ENCODE results near the gene PTCSC3. TPM values are rescaled to one million over a fixed set of nuclear protein-coding genes. Genes with fewer than 3 reads are reported as not detected.

PTCSC3 gene
- total and polyA plus RNA-seq, 10 of the 15 experiments (the other 5 are each of a cell fraction or from before 2014, with no cell fraction given) = not detected

- Histone ChIP-seq H2AFZ (ENCODE audit: control insufficient read depth, low read depth, low read length) (no peak overlapping the region), H4K20me1 (ENCODE audit: control insufficient read depth, insufficient read depth) (no peaks in the 10 kb centered on the region), H3K9me3 (replicated peaks; ENCODE audit: control insufficient read depth, insufficient read depth, low read length) (no peaks in the 10 kb centered on the region), H3K36me3 (ENCODE audit: control insufficient read depth in 2 of 2, insufficient read depth in 2 of 2, low read length in 1 of 2) (no peaks in the 10 kb centered on the region), H3K79me2 (ENCODE audit: control insufficient read depth, insufficient read depth, low read length) (no peaks in the 10 kb centered on the region), H3K4me2 (ENCODE audit: control insufficient read depth, insufficient read depth) (no peak overlapping the region), H3K9ac (ENCODE audit: control insufficient read depth, insufficient read depth, low read length) (no peak overlapping the region), H3K4me3 (no peak overlapping the region), H3K27ac (ENCODE audit: control insufficient read depth, insufficient read depth) (no peak overlapping the region), H3K4me1 (ENCODE audit: control insufficient read depth, insufficient read depth, low read length) (no peaks in the 10 kb centered on the region), H3K27me3 (replicated peaks in 1 of 2; ENCODE audit: control insufficient read depth in 2 of 2, insufficient read depth in 2 of 2, low read length in 1 of 2) (no peaks in the 10 kb centered on the region; a peak in 1 of 4 replicates)
- 0% methylated on average over 1 of the region's 1 CpG for WGBS (ENCODE audit: insufficient coverage, insufficient replicate concordance, low lambda C conversion rate, missing lambda C conversion rate)
- CTCF ChIA-PET = no interaction called here
- no TSS peak for BruUV-seq (replicated peaks)
- in situ Hi-C loops (cut with MboI) (no loop called here), intact Hi-C loops (cut with micrococcal nuclease; ENCODE audit: unreplicated experiment) (no loop called here)
- FAIRE-seq = no peak
- SMC1A ChIA-PET (ENCODE audit: uncharacterized antibody, unreplicated experiment) = no interaction called here
- DNase-seq (ENCODE audit: low read depth, low spot score) = no peak
- RAD21 ChIA-PET (ENCODE audit: unreplicated experiment) = no interaction called here
- no peak for ATAC-seq
- TF ChIP-seq, protein P1, sequence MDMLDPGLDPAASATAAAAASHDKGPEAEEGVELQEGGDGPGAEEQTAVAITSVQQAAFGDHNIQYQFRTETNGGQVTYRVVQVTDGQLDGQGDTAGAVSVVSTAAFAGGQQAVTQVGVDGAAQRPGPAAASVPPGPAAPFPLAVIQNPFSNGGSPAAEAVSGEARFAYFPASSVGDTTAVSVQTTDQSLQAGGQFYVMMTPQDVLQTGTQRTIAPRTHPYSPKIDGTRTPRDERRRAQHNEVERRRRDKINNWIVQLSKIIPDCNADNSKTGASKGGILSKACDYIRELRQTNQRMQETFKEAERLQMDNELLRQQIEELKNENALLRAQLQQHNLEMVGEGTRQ (IDR thresholded peaks at IDR 0.05; ENCODE audit: borderline replicate concordance, low read depth, low read length) = no peak
- TF ChIP-seq MTA3 (IDR thresholded peaks at IDR 0.05; ENCODE audit: borderline replicate concordance, low read length) (no peak), POLR2AphosphoS5 (IDR thresholded peaks at IDR 0.05; ENCODE audit: low read length) (no peak), MYC (IDR thresholded peaks at IDR 0.05; ENCODE audit: insufficient read depth, insufficient read length, insufficient replicate concordance, low read length, severe bottlenecking) (no peak), NRF1 (conservative IDR thresholded peaks at IDR 0.05; ENCODE audit: low read depth, low read length) (no peak), CHD2 (IDR thresholded peaks at IDR 0.05; ENCODE audit: borderline replicate concordance, low read depth, low read length) (no peak), PBX3 (IDR thresholded peaks at IDR 0.05; ENCODE audit: insufficient replicate concordance, low read depth, low read length) (no peak), MEF2B (IDR thresholded peaks at IDR 0.05; ENCODE audit: partially characterized antibody, poor library complexity, severe bottlenecking) (no peak), HDGF (IDR thresholded peaks at IDR 0.05) (no peak), EZH2 (IDR thresholded peaks at IDR 0.05; ENCODE audit: borderline replicate concordance, control insufficient read depth, low read depth, low read length) (no peak), RAD51 (IDR thresholded peaks at IDR 0.05) (no peak), JUNB (IDR thresholded peaks at IDR 0.05) (no peak)
- TF ChIP-seq, protein P2, sequence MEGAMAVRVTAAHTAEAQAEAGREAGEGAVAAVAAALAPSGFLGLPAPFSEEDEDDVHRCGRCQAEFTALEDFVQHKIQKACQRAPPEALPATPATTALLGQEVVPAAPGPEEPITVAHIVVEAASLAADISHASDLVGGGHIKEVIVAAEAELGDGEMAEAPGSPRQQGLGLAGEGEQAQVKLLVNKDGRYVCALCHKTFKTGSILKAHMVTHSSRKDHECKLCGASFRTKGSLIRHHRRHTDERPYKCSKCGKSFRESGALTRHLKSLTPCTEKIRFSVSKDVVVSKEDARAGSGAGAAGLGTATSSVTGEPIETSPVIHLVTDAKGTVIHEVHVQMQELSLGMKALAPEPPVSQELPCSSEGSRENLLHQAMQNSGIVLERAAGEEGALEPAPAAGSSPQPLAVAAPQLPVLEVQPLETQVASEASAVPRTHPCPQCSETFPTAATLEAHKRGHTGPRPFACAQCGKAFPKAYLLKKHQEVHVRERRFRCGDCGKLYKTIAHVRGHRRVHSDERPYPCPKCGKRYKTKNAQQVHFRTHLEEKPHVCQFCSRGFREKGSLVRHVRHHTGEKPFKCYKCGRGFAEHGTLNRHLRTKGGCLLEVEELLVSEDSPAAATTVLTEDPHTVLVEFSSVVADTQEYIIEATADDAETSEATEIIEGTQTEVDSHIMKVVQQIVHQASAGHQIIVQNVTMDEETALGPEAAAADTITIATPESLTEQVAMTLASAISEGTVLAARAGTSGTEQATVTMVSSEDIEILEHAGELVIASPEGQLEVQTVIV (IDR thresholded peaks at IDR 0.05; ENCODE audit: borderline replicate concordance, partially characterized antibody) = no peak
- TF ChIP-seq, protein P3, sequence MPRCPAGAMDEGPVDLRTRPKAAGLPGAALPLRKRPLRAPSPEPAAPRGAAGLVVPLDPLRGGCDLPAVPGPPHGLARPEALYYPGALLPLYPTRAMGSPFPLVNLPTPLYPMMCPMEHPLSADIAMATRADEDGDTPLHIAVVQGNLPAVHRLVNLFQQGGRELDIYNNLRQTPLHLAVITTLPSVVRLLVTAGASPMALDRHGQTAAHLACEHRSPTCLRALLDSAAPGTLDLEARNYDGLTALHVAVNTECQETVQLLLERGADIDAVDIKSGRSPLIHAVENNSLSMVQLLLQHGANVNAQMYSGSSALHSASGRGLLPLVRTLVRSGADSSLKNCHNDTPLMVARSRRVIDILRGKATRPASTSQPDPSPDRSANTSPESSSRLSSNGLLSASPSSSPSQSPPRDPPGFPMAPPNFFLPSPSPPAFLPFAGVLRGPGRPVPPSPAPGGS (IDR thresholded peaks at IDR 0.05; ENCODE audit: borderline replicate concordance, insufficient read depth, low read depth, low read length, poor library complexity, severe bottlenecking) = no peak
- TF ChIP-seq, protein P4, sequence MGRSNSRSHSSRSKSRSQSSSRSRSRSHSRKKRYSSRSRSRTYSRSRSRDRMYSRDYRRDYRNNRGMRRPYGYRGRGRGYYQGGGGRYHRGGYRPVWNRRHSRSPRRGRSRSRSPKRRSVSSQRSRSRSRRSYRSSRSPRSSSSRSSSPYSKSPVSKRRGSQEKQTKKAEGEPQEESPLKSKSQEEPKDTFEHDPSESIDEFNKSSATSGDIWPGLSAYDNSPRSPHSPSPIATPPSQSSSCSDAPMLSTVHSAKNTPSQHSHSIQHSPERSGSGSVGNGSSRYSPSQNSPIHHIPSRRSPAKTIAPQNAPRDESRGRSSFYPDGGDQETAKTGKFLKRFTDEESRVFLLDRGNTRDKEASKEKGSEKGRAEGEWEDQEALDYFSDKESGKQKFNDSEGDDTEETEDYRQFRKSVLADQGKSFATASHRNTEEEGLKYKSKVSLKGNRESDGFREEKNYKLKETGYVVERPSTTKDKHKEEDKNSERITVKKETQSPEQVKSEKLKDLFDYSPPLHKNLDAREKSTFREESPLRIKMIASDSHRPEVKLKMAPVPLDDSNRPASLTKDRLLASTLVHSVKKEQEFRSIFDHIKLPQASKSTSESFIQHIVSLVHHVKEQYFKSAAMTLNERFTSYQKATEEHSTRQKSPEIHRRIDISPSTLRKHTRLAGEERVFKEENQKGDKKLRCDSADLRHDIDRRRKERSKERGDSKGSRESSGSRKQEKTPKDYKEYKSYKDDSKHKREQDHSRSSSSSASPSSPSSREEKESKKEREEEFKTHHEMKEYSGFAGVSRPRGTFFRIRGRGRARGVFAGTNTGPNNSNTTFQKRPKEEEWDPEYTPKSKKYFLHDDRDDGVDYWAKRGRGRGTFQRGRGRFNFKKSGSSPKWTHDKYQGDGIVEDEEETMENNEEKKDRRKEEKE (IDR thresholded peaks at IDR 0.05) = no peak
- POLR2A ChIA-PET = no interaction called here
These were observed 49.6 kb upstream of the PTCSC3 start for GRCh38 chr14:36226164-36226563.
